Gastroesophageal sphincter (tissue), 4 donors: ENCODE measurements around the gene AGFG2. TPM values are rescaled to one million over a fixed set of nuclear protein-coding genes. Genes with fewer than 3 reads are reported as not detected.

ENCODE experiments used
- ATAC-seq: fragments of 150-250 bp; one replicate; pipeline ENCODE4 v1.9.1; 2016; ENCODE audit warnings: mild to moderate bottlenecking, moderate library complexity
- H3K27ac ChIP-seq, 4 donors: fragments of 200-600 bp; sonication (generic) in 3 of 4; 1 replicate in 3 of 4; 2 replicates in 1 of 4; pipeline ENCODE4 v1.5.1; 2016 to 2019
- H3K27me3 ChIP-seq: fragments of 200-600 bp; sonication (generic); one replicate; pipeline ENCODE4 v1.5.1; 2019
- H3K36me3 ChIP-seq, 2 donors: fragments of 200-600 bp; sonication (generic); one replicate each; pipeline ENCODE4 v1.5.1; 2019; ENCODE audit warnings: control low read depth in 1 of 2
- H3K4me1 ChIP-seq, 3 donors: fragments of 200-600 bp; sonication (generic); 1 replicate in 2 of 3; 2 replicates in 1 of 3; pipeline ENCODE4 v1.5.1; 2016 to 2019; ENCODE audit warnings: control low read depth in 2 of 3
- H3K4me3 ChIP-seq, 2 donors: fragments of 200-600 bp; sonication (generic); one replicate each; pipeline ENCODE4 v1.5.1; 2019; ENCODE audit warnings: mild to moderate bottlenecking in 1 of 2, moderate library complexity in 1 of 2
- H3K9me3 ChIP-seq, 3 donors: fragments of 200-600 bp; sonication (generic); one replicate each; pipeline ENCODE4 v1.5.1; 2017 to 2019; ENCODE audit warnings: control low read depth in 2 of 3
- CTCF ChIP-seq, 4 experiments: fragments of 200-600 bp in 2 of 4; fragments of 450-650 bp in 2 of 4; sonication (generic) in 1 of 4; IDR thresholded peaks; one replicate each; pipeline ENCODE4 v1.5.1; 2017 to 2019; ENCODE audit warnings: antibody characterized with exemption in 4 of 4, mild to moderate bottlenecking in 2 of 4, moderate library complexity in 2 of 4
- EP300 ChIP-seq: sonication (generic); formaldehyde crosslinking; IDR thresholded peaks from one replicate; pipeline ENCODE4 v1.6.1; 2017; ENCODE audit warnings: antibody characterized with exemption, mild to moderate bottlenecking
- POLR2A ChIP-seq, 2 donors: fragments of 450-650 bp; IDR thresholded peaks; one replicate each; pipeline ENCODE4 v1.6.1; 2017; ENCODE audit warnings: antibody characterized with exemption in 2 of 2, mild to moderate bottlenecking in 2 of 2, moderate library complexity in 1 of 2
- POLR2AphosphoS5 ChIP-seq: sonication (generic); formaldehyde crosslinking; IDR thresholded peaks from one replicate; pipeline ENCODE4 v1.6.1; 2017; ENCODE audit warnings: antibody characterized with exemption
- WGBS, 2 donors: methylation state at CpG; one replicate each; pipeline ENCODE4 v1.1.5; 2018; ENCODE audit warnings: low coverage in 1 of 2; 5-methylcytosine and 5-hydroxymethylcytosine counted together
- total RNA-seq, 4 donors: library from RNA; depleted of rRNA; stranded (reverse); fragments of >200 nt; gene quantifications; one replicate each; pipeline ENCODE4 v1.1.0, GENCODE V29; 2016

Gene AGFG2
- total RNA-seq, 4 donors from 2014 or later: 26.0 to 60.1 (median 36.6) TPM

- H3K27me3 ChIP-seq: peaks cover 3% of the 10 kb centered on the region
- H3K9me3 ChIP-seq: no peaks in the 10 kb centered on the region
- peaks cover 0 to 53% of the 10 kb centered on the region in 2 donors for H3K36me3 ChIP-seq
- H3K4me1 ChIP-seq: peaks cover 0 to 51% (median 35%) of the 10 kb centered on the region in 3 donors
- H3K27ac ChIP-seq: peak overlapping the region in 3 of 4 donors; percentile 92 to 95 (median 95)
- whole genome bisulfite sequencing, 2 donors: 45 to 47% methylated on average over 5 to 7 of the region's 23 CpGs
- no peak for ATAC-seq
- TF ChIP-seq CTCF (IDR thresholded peaks at IDR 0.05) (no peak), POLR2AphosphoS5 (no peak), EP300 (no peak), POLR2A (IDR thresholded peaks at IDR 0.05) (no peak)
- H3K4me3 ChIP-seq: peak overlapping the region in 1 of 2 donors; percentile 80
These were observed 44.4 kb downstream of the AGFG2 start for GRCh38 chr7:100583132-100584053.

- TF ChIP-seq EP300 (no peak), POLR2A (IDR thresholded peaks at IDR 0.05) (no peak), POLR2AphosphoS5 (no peak), CTCF (IDR thresholded peaks at IDR 0.05) (no peak)
- peaks cover 0 to 51% (median 35%) of the 10 kb centered on the region in 3 donors for H3K4me1 ChIP-seq
- peak overlapping the region in 1 of 2 donors; percentile 80 for H3K4me3 ChIP-seq
- H3K27ac ChIP-seq: peak overlapping the region in 3 of 4 donors; percentile 92 to 95 (median 95)
- ATAC-seq: no peak
- 28 to 73% methylated on average over 3 to 8 of the region's 15 CpGs for WGBS, 2 donors
- peaks cover 0 to 45% of the 10 kb centered on the region in 2 donors for H3K36me3 ChIP-seq
- H3K9me3 ChIP-seq: no peaks in the 10 kb centered on the region
- peaks cover 3% of the 10 kb centered on the region for H3K27me3 ChIP-seq
These were observed 45.2 kb downstream of the AGFG2 start for GRCh38 chr7:100584054-100584682.

- Histone ChIP-seq H3K27ac (peak overlapping the region; percentile 88 to 95 (median 94)), H3K4me3 (peak overlapping the region; percentile 80 to 95), H3K36me3 (peaks cover 0 to 37% of the 10 kb centered on the region in 2 donors), H3K9me3 (no peaks in the 10 kb centered on the region), H3K27me3 (peaks cover under 1% of the 10 kb centered on the region), H3K4me1 (peaks cover 0 to 56% (median 35%) of the 10 kb centered on the region in 3 donors)
- no peak for ATAC-seq
- WGBS, 2 donors: 13 to 25% methylated on average over 5 to 12 of the region's 20 CpGs
- no peak for TF ChIP-seq POLR2A (IDR thresholded peaks at IDR 0.05)
- TF ChIP-seq CTCF (IDR thresholded peaks at IDR 0.05): no peak
- TF ChIP-seq EP300: no peak
- TF ChIP-seq POLR2AphosphoS5: no peak
These were observed 45.9 kb downstream of the AGFG2 start for GRCh38 chr7:100584683-100585510.

GRCh38 chr7:100585511-100586265, 46.7 kb downstream of the AGFG2 start, which contains the start of gene LRCH4:
Gene LRCH4 (minus strand): TSS chr7:100586129. CDS start chr7:100586100, 29 bp downstream.
- H3K4me3 ChIP-seq: peak within 1 kb of the TSS; percentile 84 to 95
- TF ChIP-seq POLR2AphosphoS5: peak; percentile 99
- peak in 2 of 4 experiments; percentile 16 to 42 for TF ChIP-seq CTCF (IDR thresholded peaks at IDR 0.05)
- no peak for TF ChIP-seq EP300
- peak; percentile 99 for TF ChIP-seq POLR2A (IDR thresholded peaks at IDR 0.05)
- no peaks in the 10 kb centered on the region for H3K9me3 ChIP-seq
- peaks cover 5% of the 10 kb centered on the region for H3K27me3 ChIP-seq
- peak within 1 kb of the TSS; percentile 88 to 95 (median 94) for H3K27ac ChIP-seq
- WGBS, 2 donors: 0 to 1% methylated on average over 8 to 10 of the region's 61 CpGs
- no peak for ATAC-seq
- peaks cover 0 to 62% (median 35%) of the 10 kb centered on the region in 3 donors for H3K4me1 ChIP-seq
- peaks cover 0 to 30% of the 10 kb centered on the region in 2 donors for H3K36me3 ChIP-seq
